Stimulated activated CD4-positive, alpha-beta T cell treated with anti-CD3 and anti-CD28 coated beads, Interleukin-1b, Interleukin-23, amount 100 ng/mL, for 24 hours (primary cell): Measurements from ENCODE around the gene GSTK1.
A peak's percentile ranks its signal among the peaks of the same experiment; 100 is the strongest.
"Not testable (repeated sequence)": the region's sequence is repeated elsewhere in the genome, so short reads cannot be mapped to it uniquely, and the experiment has no call there.

Experiments used
- DNase-seq, 4 experiments: peaks; one replicate each; pipeline ENCODE4 v3.0.0-alpha.2; 2020; ENCODE audit warnings: low read depth in 4 of 4, low spot score in 1 of 4

GSTK1 gene

DNA sequence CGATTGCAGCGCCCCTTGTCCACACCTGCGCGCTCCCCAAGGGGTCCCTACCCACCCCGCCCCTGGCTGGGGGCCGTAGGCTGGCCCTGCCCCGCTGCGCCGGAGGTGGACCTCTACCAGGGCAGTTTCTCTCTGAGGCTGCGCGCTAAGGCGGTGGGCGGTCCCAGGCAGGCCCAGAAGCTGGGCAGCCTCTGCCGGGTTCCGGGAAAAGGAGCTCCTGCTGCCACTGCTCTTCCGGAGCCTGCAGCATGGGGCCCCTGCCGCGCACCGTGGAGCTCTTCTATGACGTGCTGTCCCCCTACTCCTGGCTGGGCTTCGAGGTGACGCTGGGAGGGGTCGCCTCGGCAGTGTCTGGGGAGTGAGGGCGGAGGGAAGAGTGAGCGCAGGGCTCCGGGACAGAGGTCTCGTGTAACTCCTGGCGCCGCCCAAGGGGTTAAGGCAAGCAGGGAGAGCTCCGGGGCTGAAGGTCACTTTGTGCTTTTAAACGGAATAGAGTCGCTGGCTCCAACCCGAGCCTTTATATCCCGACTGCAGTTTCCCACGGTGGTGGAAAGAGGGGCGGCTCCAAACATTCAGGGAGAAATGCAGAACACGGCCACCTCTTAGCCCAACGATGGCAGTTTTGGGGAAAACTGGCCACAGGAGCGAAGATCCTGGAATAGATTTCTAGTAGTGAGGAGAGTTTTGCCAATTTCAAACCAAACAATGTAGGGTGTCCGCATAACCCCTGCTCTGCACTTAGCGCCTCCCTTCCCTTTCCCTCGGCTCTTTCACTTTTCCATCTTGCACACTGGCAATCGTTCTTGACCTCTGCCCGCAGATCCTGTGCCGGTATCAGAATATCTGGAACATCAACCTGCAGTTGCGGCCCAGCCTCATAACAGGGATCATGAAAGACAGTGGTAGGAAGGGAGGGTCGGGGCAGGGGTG lies at the start of gene GSTK1:
TSS of gene GSTK1 (plus strand) at position 176 of the 930 bp plus-strand sequence. CDS start at position 249, 73 bp downstream.
- peak; percentile 55 to 76 (median 69) for DNase-seq

DNA sequence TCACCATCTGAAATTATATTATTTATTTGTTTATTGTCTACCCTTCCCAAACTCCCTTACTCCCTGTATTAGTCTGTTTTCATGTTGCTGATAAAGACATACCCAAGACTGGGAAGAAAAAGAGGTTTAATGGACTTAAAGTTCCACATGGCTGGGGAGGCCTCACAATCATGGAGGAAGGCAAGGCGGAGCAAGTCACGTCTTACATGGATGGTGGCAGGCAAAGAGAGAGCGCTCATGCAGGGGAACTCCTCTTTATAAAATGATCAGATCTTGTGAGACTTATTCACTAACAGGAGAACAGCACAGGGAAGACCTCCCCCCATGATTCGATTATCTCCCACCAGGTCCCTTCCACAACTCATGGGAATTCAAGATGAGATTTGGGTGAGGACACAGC lies 49.8 kb upstream of the GSTK1 start:
- DNase-seq, result not testable (repeated sequence)

DNA sequence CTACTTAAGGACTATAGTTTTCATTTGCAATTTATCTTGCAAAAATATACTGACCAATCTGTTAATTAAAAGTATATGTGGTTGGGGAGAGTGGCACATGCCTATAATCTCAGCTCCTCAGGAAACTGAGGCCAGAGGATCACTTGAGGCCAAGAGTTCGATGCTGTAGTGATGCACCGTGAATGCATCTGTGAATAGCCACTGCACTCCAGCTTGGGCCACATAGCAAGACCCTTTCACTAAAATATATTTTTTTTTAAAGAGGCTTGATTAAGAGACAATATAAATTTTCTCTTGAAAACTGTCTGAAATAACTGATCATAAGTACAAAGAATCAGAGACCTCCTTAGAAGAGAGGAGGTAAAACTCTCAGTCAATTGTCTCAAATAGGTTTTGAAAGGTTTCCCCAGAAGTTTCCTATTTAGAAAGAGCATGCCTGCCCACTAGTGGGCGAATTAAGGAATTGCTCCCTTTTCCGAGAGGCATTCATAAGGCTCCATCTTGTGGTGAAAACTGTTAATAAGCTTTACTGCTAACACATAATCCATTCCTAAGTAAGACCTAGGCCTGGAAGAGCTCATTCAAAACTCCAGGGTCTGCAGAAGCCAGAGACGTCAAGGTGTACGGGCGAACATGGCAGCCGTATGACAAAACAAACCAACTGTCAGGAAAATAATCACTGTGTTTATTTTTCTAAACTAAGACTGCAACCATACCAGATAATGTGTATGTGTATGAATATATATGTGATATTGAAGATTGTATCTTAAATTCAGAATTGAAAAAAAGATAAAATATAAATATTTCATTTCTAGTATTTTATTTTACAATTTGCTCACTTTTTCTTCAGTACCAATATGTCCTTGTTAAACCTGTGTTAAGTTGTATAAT lies 48.2 kb upstream of the GSTK1 start:
- DNase-seq, result peak; percentile 17 to 35 (median 27)

DNA sequence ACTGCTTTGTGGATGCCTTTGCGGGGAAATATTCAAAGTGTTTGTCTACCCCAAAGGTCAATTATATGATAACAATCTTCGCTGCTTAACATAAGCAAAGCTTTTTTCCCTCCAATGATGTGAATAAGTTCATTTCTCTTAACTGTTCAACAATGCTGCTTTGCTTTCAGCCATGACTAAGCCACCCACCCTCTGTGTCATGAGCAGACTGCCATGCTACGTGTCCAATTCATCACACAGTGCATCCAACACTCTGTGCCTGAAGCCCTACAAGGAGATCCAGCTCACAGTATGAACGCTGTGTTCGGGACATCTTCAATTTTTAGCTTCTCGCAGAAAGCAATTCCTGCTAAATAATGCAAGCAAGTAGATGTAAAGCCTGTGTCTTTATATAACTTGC lies 47.1 kb upstream of the GSTK1 start:
- no peak for DNase-seq

DNA sequence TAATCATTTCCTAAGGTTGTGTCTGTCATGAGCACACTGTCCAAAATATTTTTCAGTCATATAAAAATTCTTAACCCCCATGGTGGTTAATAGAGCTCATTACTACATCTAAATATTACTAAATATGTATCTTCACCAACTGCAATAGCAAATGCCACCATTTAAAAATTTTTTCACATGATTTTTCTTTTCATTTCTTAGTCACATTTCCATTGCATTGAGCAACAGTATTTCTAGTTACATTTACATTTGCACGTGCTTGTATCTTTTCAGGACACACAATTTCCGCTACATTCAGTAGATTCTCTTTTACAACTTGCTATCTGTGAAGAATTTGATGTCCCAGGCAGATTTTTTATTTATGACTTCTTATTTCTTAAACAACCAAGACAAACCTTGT lies 46.6 kb upstream of the GSTK1 start:
- no peak for DNase-seq

DNA sequence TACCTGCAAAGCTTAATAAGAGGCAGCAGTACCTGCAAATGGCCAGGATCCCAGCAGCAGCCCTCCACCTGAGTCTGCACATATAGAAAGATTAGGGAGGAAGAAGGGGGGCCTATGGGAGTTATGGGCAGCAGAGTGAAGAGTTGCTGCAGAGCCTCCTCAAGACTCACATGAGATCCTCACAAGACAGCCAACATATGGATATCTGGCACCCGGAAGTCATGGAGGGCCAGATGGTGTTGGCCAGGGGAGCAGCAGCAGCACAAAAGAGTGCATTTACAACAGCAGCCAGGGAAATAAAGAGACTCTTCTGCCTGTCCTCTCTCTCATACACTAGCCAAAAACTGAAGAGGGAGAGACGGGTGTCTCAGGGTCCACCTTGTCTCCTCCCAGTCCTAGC lies 45.4 kb upstream of the GSTK1 start:
- no peak for DNase-seq

DNA sequence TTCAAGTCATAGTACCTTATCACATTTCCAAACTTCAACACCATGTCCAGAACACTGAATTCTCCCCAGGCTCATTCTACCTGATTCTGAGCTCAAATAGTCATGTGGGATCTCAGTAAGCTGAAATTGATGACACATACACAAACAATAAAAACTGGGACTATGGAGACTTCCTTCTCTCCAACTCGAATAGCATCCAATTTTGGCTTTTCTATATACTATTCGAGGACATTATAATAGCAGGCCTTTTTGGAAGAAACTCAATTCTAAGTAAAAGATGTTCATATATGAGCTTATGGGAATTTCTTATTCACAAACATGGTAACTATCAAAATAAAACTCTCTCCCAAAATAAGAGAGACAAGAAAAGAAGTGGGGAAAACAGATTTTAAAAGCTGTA lies 42.0 kb upstream of the GSTK1 start:
- DNase-seq, result no peak

DNA sequence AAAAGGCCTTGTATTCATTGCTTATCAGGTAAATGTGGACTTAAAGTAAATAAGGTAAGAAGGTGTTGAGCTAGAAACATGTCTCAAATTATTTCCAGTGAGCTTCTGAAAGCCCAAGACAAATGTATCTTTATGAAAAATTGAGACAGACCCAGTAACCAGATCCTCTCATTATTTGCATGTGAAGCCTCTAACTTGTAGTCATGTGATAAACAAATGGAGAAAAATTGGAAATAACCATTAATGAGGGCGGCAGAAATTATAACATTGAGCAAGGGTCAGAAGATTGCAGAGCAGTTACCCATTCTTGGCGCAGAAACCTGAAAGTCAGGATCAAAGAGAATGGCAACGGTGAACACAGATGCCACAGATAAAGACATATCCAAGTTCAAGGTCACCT lies 41.5 kb upstream of the GSTK1 start, which contains the start of gene TAS2R40:
TSS of gene TAS2R40 (plus strand) at position 301 of the 400 bp plus-strand sequence. CDS start at position 343, 42 bp downstream.
- DNase-seq, result no peak

DNA sequence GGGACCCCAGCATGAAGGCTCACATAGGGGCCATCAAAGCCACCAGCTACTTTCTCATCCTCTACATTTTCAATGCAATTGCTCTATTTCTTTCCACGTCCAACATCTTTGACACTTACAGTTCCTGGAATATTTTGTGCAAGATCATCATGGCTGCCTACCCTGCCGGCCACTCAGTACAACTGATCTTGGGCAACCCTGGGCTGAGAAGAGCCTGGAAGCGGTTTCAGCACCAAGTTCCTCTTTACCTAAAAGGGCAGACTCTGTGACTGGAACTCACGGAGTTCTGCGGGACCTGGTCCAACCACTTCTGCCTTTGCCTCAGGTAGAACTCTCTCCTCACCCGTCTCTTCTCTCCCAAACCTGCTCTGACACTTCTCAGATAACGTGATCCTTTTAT lies 40.5 kb upstream of the GSTK1 start:
- no peak for DNase-seq

DNA sequence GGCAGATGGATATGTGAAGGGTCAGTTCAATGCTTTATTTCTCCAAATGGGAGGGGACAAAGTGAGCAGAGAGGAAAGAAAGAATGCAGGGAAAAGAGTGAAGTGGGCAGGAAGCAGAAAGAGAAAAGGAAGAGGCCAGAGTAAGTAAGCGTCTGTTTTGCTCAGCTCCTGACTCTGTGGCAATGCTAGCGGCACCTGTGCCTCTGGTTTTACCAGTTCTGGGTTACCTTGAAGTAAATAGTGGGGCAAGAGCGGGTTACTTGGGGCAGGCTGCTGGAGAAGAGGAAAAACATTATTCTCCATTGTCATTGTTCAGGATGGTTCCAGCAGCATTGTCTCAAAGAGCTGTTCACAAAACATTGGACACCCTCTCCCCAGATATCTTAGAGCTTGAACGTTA lies 39.5 kb upstream of the GSTK1 start:
- DNase-seq, result no peak

DNA sequence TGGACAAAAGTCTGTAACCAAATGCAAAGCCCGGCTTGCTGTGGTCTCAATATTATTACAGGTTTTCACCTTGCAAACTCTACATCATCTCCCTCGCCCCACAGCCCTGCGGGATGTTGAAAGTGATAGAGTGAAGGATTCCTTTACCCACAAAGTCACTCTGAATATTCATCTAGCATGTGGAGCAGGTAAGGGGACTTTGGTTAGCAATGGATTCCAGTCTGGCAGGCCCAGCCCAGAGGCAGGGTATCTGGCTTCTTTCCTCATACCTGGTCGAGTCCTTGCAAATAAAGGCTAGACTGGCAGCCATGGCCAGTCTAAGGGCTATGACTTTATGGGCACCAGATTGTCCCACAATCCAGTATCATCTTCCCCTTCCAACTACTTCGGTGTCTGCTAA lies 38.2 kb upstream of the GSTK1 start:
- DNase-seq, result no peak

DNA sequence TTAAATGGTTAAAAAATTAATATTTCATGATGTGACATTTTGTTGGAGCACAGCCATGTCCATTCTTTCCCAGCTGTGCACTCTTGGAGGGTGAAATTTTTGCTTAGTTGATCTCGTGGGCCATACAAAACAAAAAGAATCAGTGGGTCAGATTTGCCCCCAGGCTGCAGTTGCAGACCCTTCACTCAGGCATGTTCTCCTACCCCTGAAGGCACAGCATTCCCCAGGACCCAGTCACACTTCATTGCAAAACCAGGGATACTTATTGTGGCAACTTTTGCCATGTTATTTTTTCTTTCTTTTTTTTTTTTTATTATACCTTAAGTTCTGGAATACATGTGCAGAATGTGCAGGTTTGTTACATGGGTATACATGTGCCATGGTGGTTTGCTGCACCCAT lies 35.4 kb upstream of the GSTK1 start:
- no peak for DNase-seq

DNA sequence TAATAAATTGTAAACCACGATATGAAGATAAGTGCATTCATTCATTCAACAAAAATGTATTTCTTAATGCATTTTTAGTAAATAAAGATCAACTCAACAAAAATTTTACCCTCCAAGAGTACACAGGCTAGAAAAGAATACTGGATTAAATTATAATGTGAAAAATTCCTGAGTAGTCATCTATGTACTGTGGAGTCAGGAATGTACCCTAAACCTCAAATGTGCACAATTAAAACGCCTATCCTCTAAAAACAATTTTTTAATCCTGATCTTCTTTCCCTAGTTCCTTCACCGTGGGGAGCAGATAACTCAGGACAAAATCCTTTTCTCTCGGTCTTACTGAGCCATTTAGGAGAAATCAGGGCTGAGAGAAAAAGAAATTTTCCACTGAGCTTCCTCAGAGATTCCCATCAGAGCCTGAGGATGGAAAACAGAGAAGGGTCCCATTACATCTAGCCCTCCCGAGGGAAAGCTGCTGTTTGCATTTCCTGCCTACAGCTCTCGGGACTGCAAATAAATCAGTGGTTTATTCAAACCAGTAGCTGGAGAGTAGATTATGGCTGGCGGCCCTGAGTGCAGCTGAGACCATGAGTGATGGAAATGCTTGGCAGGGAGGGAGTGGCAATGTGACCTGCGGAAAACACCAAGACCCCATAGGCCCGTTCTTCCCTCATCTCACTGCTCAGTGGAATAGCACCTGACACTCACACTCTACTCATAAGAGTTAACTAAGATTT lies 34.0 kb upstream of the GSTK1 start:
- no peak for DNase-seq

DNA sequence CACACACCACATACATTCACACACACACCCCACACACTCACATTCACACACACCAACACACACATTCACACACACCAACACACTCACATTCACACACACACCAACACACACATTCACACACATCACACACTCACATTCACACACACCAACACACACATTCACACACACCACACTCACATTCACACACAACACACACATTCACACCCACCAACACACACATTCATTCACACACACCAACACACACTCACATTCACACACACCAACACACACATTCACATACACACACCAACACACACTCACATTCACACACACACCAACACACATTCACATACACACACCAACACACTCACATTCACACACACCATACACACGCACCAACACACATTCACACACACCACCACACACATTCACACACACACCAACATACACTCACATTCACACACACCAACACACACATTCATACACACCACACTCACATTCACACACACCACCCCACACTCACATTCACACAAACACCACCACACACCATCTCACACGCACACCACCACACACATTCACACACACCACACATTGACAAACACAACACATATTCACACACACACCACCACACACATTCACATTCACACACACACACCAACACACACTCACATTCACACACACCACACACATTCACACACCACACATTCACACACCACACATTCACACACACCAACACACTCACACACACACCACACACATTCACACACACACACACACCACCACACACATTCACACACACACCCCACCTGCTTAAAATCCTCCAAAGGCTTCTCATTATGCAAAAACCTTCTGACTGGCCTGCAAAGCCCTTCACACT lies 32.4 kb upstream of the GSTK1 start:
- DNase-seq, result no peak

DNA sequence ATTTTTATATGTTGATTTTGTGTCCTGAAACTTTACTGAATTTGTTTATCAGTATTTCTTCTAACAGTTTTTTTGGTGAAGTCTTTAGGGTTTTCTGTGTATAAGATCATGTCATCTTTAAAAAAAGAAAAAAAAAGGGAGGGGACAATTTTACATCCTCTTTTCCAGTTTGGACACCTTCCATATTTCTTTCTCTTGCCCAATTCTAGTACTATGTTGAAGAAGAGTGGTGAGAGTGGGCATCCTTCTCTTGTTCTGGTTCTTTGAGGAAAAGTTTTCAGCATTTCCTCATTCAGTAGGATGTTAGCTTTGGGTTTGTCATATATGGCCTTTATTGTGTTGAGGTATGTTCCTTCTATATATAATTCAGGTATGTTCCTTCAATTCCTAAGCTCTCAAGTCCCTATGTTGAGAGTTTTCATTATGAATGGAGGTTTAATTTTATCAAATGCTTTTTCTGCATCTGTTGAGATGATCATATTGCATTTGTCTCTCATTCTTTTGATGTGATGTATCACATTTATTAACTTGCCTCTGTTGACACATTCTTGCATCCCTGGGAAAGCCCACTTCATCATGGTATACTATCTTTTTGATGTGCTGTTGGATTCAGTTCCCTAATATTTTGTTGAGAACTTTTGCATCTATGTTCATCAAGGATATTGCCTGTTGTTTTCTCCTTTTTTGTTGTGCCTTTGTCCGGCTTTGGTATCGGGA lies 29.3 kb upstream of the GSTK1 start:
- no peak for DNase-seq

DNA sequence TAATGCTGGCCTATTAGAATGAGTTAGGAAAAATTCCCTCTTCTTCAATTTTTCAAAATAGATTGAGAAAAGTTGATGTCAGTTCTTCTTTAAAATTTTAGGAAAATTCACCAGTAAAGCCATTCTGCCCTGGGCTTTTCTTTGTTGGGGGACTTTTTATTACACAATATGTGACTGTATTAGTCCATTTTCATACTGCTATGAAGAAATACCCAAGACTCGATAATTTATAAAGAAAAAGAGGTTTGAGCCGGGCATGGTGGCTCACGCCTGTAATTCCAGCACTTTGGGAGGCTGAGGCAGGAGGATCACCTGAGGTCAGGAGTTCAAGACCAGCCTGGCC lies 28.7 kb upstream of the GSTK1 start:
- no peak for DNase-seq

DNA sequence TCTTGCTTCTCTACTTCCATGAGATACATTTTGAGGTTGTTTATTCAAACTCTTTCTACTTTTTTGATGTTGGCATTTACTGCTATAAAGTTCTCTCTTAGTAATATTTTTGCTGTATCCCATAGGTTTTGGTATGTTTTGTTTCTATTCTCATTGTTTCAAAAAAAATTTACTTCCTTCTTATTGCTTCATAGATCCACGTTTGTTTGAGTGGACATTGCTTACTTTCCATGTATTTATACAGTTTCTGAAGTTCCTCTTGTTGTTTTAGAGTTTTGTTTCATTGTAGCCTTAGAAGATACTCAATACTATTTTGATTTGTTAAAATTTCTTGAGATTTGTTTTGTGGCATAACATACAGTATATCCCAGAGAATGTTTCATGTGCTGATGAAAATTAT lies 27.7 kb upstream of the GSTK1 start:
- no peak for DNase-seq

DNA sequence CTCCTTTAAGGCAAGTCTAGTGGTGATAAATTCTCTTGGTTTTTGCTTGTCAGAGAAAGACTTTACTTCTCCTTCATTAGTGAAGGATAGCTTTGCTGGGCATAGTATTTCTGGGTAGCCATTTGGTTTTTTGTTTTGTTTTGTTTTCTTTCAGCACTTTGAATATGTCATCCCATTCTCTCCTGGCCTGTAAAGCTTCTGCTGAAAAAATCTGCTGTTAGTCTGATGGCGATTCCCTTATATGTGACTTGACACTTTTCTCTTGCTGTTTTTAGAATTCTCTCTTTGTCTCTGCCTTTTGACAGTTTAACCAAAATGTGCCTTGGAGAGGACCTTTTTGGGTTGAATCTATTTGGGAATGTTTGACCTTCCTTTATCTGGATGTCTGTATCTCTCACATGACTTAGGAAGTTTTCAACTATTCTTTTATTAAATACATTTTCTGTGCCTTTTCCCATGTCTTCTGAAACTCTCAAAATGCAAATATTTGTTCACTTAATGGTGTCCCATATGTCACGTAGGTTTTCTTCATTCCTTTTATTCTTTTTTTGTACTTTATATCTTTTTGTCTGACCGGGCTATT lies 26.7 kb upstream of the GSTK1 start:
- no peak for DNase-seq

DNA sequence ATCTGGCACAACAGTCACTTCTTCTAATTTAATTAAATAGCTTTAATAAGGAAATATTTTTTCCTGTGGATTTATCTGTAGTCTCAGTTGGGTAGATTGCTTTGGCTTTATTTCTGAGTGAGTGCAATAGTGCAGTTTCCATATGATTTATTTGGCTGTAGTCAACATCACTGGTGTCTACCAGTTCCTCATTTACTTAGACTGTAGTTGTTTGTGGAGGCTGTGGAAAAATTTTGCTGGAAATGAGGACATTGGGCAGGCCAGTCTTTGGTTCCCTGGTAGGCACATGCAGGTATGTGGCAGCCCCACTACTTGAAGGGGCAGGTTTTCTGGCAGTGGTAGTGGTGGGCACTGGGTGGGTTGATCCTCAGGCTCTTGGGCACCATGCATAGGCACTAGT lies 25.9 kb upstream of the GSTK1 start:
- DNase-seq, result no peak
